ENCODE data around the gene PRPF6.

The PRPF6 gene

DNA sequence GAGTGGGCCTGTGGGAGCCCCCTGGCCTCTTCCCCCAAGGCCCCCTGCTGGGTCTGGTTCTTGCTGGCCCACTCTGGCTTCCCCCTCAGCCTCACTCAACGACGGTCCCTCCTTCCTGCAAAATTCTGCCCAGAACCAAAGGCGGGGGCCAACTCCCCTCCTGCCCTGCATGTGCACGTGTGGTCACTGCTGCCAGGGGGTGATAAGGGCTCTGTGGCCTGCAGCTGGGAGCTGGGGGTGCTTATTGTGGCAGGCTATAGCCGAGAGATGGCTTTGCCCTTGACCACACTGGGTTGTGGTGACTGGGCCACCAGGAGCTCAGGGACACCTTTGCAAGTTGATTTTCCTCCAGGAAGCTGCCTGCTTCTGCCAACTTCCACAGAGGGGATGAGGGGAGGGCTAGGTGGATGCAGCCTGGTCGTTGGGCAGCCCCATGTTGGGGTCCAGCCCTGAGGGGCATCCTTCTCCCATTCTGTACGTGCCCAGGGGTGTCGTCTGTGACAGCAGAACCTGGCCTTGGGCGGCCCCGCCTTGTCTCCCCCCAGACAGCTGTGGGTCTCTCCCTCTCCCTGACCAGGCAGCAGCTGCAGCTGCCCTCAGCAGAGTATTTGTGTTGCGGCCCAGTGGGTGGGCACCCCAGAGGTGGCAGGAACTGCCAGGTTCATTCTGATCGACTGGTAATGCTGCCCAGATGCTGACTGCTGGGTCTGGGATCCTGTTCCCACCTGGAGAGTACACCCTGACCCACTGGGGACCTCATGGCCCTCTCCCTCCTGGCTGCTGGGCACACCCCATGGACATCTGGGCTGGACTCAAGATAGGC is 87.7 kb downstream of the PRPF6 start:
- no peak for DNase-seq

GRCh38 chr20:64069209-64069613 is 88.3 kb downstream of the PRPF6 start:
- DNase-seq = no peak

GRCh38 chr20:64069614-64070243 is 88.8 kb downstream of the PRPF6 start:
- DNase-seq = no peak

GRCh38 chr20:64070244-64070993 is 89.5 kb downstream of the PRPF6 start:
- no peak for DNase-seq

DNA sequence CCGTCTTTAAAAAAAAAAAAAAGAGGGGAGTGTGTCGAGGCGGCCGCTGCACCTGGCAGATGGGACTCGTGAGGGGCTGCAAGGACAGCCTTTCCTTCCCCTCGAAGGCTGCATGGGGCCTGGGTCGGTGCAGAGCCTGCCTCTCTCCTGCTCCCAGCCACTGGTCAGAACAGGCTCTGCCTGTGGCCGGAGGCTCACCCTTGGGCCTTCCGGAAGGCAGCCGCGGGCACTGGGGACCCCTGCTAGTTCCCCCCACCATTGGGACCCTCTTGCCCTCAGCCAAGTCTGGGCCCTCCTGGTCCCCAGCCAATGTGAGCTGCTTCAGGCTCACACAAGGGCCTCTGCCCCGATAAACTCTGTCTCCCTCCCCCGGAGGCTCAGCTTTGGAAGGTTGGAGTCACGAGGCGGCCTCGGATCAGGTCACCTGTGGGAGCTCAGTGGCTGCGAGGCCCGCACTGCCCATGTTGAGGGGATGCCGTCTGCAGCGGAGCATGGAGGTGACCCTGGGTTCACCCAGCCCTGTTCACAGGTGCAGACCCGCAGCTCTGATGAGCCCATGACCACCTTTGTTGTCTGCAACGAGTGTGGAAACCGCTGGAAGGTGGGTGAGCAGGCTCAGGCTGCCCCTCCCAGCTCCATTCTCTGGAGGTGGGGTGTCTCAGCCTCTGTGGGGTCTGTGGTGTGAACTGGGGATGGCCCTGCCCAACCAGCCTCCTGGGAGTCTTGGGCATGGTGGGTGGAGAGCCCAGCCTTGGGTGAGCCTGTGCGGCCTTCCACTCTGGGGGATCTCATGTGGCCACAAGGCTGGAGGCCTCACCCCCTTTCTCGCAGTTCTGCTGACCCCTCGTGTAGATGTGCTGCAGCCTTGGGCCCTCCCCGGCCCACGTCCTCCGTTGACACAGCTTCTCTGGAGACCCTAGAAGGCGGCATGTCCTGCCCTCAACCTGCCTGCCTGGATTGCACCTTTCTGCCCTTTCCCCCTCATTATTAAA is 90.7 kb downstream of the PRPF6 start:
- no peak for DNase-seq

GRCh38 chr20:64072498-64073063 is 91.6 kb downstream of the PRPF6 start:
- DNase-seq = no peak

GRCh38 chr20:64073476-64074183 is 92.7 kb downstream of the PRPF6 start:
- DNase-seq = no peak

GRCh38 chr20:64074184-64074789 is 93.4 kb downstream of the PRPF6 start:
- no peak for DNase-seq

DNA sequence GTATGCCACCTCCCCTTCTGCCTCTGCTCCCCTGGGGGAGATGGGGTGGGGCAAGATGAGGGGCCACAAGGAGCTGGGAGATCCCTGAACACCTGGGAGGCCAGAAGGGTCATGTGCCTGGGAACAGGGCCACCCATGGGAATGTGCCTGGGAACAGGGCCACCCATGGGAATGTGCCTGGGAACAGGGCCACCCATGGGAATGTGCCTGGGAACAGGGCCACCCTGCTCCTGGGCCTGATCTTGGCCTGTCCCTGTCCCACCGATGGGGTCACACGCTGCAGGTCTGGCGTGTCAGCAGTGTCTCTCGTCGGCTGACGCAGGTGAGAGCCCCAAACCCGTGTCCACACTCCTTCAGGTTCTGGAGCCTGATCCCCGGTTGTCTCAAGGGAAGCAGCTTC is 94.0 kb downstream of the PRPF6 start:
- no peak for DNase-seq

GRCh38 chr20:64075556-64075955 is 94.6 kb downstream of the PRPF6 start:
- no peak for DNase-seq

DNA sequence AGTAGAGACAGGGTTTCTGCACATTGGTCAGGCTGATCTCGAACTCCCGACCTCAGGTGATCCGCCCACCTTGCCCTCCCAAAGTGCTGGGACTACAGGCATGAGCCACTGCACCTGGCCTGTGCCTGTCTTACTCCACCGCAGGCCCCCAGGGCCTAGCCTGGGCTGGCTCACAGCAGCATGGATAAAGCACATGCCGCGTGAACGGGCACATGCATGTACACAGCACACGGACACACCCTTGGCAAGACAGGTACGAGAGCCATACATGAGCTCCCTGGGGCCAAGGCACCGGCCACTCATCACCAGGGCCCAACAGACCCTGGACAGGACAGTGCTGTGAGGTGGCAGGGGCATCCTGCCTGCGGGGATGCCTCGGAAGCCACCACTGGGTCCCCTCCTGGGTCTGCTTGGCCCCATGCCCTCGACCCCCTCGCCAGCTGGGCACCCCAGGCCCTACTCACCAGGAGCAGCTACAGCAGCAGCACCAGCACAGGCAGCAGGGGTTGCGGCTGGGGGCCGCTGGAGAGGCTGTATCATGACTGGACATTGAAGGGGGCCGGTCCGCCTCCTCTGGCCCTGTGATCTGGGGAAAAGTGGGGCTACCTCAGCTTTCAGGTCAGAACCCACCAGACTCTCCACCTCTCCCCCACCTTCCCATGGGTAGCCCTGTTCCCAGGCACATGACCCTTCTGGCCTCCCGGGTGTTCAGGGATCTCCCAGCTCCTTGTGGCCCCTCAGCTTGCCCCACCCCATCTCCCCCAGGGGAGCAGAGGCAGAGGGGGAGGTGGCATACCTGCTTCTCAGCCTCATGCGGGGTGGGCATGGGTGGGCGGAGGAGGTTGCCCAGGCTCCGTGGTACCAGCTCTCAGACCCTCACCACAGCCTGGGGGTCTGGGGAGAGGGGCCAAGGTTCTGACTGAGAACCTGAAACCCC is 95.4 kb downstream of the PRPF6 start:
- no peak for DNase-seq

GRCh38 chr20:64077094-64077493 is 96.2 kb downstream of the PRPF6 start:
- no peak for DNase-seq

DNA sequence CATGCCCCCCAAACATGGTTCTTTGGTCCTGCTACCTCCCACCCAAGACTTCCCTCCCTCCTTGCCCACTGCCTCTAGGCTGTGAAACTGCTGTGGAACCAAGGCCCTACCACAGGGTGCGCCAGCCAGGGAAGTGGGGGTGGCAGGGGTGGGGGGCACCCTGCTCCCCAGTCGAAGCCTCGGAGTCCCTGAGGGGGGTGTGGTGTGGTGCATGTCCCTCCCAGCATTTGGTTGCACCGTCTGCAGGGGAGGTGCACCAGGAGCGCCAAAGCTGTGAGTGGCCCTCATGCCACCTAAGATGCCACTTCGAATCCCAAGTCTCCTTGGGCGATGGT is 96.6 kb downstream of the PRPF6 start:
- no peak for DNase-seq

DNA sequence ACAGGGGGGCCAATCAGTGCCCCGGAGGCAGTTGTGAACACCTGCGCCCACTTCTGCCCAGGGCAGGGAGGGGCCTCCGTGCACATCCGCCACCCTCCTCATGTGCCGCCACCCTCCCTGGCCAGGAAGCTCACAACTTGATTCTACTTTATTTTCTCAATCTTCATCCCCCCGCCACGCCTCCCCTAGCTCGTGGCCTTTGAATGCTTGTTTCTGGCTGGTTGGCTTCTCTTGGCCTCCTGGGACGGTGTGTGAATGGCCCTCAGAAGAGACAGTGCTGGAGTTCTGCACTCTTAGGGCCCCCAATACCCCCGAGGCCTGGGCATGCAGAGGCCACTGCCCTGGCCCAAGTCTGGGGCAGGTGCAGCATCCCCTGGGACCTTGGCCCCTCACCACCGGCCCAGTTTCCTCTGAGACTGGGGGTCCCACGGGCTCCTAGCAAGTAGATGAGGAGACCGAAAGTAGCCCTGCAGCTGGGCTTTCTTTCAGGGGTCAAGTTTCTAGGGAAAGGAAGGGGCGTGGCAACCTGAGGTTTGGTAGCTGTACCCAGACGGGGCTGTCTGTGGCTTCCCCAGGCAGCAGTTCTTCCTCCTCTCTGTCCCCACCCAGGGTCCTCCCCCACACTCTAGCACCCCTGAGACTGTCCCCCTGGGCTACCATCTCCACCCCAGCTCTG is 97.1 kb downstream of the PRPF6 start:
- DNase-seq = no peak

- DNase-seq = no peak
Observed at GRCh38 chr20:64078934-64079272, 98.0 kb downstream of the PRPF6 start.

DNA sequence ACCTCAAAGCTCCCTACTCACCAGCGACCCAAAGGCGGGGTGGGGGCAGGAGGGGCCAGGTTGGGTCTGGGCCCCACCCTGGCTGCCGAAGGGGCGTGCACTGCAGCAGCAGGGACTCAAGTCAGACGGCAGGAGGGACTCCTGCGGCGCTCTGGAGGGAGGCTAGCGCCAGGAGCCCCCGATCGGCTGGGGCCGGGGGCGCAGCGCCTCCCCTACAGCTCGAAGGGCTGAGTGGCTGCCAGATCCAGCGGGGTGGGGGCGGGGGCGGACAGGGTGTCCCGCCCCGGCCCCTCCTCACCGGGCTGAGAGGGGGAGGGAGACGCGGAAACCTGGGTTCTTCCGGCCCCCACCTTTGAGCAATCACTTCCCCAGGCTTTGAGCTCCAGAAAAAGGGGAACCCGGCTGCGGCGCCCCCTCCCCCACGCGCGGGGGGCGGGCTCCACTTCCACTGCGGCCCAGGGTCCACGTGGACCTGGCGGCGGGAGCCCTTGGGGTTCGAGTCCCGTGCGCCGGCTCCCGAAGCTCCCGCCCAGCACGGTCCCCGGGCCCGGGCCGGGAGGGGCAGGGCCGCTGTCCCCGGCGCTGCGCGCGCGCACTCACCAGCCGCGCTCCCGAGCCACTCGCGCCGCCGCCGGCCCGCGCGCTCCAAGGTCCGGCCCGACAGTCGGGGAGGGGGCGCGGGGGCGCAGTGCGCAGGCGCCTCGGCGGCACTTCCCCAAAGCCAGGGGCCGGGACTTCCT is 98.5 kb downstream of the PRPF6 start, which contains the start of gene RGS19:
TSS of gene RGS19 (minus strand) at position 246 of the 740 bp plus-strand sequence. CDS start 2,632 bp downstream, outside the sequence.
- DNase-seq = no peak

GRCh38 chr20:64080013-64080812 is 99.3 kb downstream of the PRPF6 start, which contains the start of gene OPRL1:
OPRL1 (plus strand) TSS chr20:64080082; CDS start chr20:64092721, 12,639 bp downstream.
- no peak for DNase-seq
